ENCODE measurements around the gene ITGB3BP. TPM values are rescaled to one million over a fixed set of nuclear protein-coding genes. Genes with fewer than 3 reads are reported as not detected.

Gene ITGB3BP
- total and polyA plus RNA-seq, 4 donors: 5.7 to 15.2 (median 7.5) TPM

GRCh38 chr1:63429281-63429680, 93.7 kb downstream of the ITGB3BP start:
- DNase-seq (ENCODE audit: low spot score): no peak
- H3K27me3 ChIP-seq (ENCODE audit: control insufficient read depth in 4 of 4, insufficient read depth in 4 of 4, low read length in 3 of 4): no peaks in the 10 kb centered on the region
- peaks cover 0 to 6% (median 6%) of the 10 kb centered on the region in 4 donors for H3K36me3 ChIP-seq (ENCODE audit: control insufficient read depth in 4 of 4, insufficient read depth in 3 of 4, low read depth in 1 of 4, low read length in 3 of 4)
- no peak overlapping the region for H3K9ac ChIP-seq (ENCODE audit: low read depth in 1 of 2, low read length in 2 of 2)
- H3K4me1 ChIP-seq (ENCODE audit: control insufficient read depth in 4 of 4, insufficient read depth in 4 of 4, low read length in 3 of 4): no peaks in the 10 kb centered on the region
- H3K9me3 ChIP-seq (ENCODE audit: control insufficient read depth in 4 of 4, low read length in 3 of 4): peaks cover 0 to 3% (median 0%) of the 10 kb centered on the region in 4 donors
- no peak overlapping the region for H3K27ac ChIP-seq (ENCODE audit: low read depth in 1 of 2, low read length in 2 of 2)
- H3K4me3 ChIP-seq (ENCODE audit: low read depth in 1 of 3, low read length in 3 of 3): no peak overlapping the region
- no peak for TF ChIP-seq YY1 (IDR thresholded peaks at IDR 0.05)
- TF ChIP-seq TAF1 (conservative IDR thresholded peaks at IDR 0.05): no peak
- TF ChIP-seq MAX (IDR thresholded peaks at IDR 0.05): no peak
- no peak for TF ChIP-seq HNF4A (conservative IDR thresholded peaks at IDR 0.05)
- no peak for TF ChIP-seq RXRA (IDR thresholded peaks at IDR 0.05)
- TF ChIP-seq FOXA1 (IDR thresholded peaks at IDR 0.05): no peak
- no peak for TF ChIP-seq GABPA (IDR thresholded peaks at IDR 0.05 in 1 of 2, conservative IDR thresholded peaks at IDR 0.05 in 1 of 2)
- TF ChIP-seq CTCF (IDR thresholded peaks at IDR 0.05; ENCODE audit: low read depth, low read length, missing input control): no peak
- TF ChIP-seq, protein P1, sequence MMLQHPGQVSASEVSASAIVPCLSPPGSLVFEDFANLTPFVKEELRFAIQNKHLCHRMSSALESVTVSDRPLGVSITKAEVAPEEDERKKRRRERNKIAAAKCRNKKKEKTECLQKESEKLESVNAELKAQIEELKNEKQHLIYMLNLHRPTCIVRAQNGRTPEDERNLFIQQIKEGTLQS (IDR thresholded peaks at IDR 0.05): no peak
- TF ChIP-seq NR2F2 (IDR thresholded peaks at IDR 0.05): no peak
- TF ChIP-seq EGR1 (IDR thresholded peaks at IDR 0.05; ENCODE audit: low read depth in 2 of 2): no peak
- no peak for TF ChIP-seq FOXA2 (IDR thresholded peaks at IDR 0.05)
- TF ChIP-seq REST (IDR thresholded peaks at IDR 0.05): no peak
- no peak for TF ChIP-seq RAD21 (IDR thresholded peaks at IDR 0.05)
- TF ChIP-seq JUND (IDR thresholded peaks at IDR 0.05): no peak
- no peak for TF ChIP-seq SP1 (IDR thresholded peaks at IDR 0.05)
- no peak for TF ChIP-seq ZBTB33 (IDR thresholded peaks at IDR 0.05)
- no peak for TF ChIP-seq HNF4G (IDR thresholded peaks at IDR 0.05)

Measured in liver (tissue), 9 donors.